ENCODE data around the gene ARHGAP27.

The ARHGAP27 gene

DNA sequence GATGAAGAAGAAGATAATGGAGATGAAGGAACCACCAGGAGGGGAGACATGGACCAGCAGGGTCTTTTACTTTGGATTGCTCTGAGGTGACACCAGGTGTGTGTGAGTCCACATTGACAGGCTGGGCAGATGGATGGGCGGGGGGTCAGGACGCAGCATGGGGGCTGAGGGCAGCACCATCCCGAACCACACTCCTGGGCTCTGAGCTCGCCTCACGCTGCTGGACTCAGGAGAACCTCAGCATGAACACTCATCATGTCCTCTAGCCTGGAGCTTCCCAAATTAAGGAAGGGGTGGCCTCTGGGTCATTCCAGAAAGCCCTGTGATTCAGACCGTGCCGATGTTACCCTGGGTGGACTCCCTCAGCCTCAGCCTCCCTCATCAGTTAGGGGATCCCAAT lies 65.5 kb downstream of the ARHGAP27 start:
- H3K27me3 Mint-ChIP-seq (ENCODE audit: low read depth, poor library complexity): peaks cover 37% of the 10 kb centered on the region
- peaks cover 36% of the 10 kb centered on the region for H3K4me1 Mint-ChIP-seq
- H3K9me3 Mint-ChIP-seq: peaks cover 8% of the 10 kb centered on the region
- no peak for DNase-seq
- TF ChIP-seq, protein P1, sequence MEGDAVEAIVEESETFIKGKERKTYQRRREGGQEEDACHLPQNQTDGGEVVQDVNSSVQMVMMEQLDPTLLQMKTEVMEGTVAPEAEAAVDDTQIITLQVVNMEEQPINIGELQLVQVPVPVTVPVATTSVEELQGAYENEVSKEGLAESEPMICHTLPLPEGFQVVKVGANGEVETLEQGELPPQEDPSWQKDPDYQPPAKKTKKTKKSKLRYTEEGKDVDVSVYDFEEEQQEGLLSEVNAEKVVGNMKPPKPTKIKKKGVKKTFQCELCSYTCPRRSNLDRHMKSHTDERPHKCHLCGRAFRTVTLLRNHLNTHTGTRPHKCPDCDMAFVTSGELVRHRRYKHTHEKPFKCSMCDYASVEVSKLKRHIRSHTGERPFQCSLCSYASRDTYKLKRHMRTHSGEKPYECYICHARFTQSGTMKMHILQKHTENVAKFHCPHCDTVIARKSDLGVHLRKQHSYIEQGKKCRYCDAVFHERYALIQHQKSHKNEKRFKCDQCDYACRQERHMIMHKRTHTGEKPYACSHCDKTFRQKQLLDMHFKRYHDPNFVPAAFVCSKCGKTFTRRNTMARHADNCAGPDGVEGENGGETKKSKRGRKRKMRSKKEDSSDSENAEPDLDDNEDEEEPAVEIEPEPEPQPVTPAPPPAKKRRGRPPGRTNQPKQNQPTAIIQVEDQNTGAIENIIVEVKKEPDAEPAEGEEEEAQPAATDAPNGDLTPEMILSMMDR (IDR thresholded peaks at IDR 0.05): no peak
- H3K36me3 Mint-ChIP-seq (ENCODE audit: low read depth): no peaks in the 10 kb centered on the region
- H3K4me3 Mint-ChIP-seq: no peak overlapping the region
- no peak overlapping the region for H3K27ac Mint-ChIP-seq

DNA sequence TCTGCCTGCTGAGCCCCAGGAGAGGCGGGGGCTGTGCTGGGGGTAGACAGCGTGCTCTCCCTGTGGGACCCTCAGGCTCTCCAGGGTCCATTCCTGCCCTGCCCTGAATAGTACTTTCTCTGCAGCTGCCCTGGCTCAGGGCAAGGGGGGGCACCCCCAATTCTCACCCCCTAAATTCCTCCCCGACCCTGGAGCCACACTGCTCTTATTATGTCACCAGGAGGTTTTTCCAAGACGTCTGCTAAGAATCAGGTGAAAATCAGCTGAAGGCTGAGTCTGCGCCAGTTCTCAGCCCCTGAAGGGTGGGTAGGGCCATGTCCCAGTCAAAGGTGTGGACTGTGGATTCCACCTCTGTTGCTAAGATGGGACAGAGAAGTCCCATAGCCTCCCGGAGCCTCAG lies 66.0 kb downstream of the ARHGAP27 start:
- H3K27me3 Mint-ChIP-seq (ENCODE audit: low read depth, poor library complexity): peaks cover 43% of the 10 kb centered on the region
- H3K4me1 Mint-ChIP-seq: peaks cover 31% of the 10 kb centered on the region
- H3K9me3 Mint-ChIP-seq: peaks cover 8% of the 10 kb centered on the region
- no peak overlapping the region for H3K4me3 Mint-ChIP-seq
- no peak overlapping the region for H3K27ac Mint-ChIP-seq
- DNase-seq: no peak
- TF ChIP-seq, protein P1 (IDR thresholded peaks at IDR 0.05): no peak
- no peaks in the 10 kb centered on the region for H3K36me3 Mint-ChIP-seq (ENCODE audit: low read depth)

DNA sequence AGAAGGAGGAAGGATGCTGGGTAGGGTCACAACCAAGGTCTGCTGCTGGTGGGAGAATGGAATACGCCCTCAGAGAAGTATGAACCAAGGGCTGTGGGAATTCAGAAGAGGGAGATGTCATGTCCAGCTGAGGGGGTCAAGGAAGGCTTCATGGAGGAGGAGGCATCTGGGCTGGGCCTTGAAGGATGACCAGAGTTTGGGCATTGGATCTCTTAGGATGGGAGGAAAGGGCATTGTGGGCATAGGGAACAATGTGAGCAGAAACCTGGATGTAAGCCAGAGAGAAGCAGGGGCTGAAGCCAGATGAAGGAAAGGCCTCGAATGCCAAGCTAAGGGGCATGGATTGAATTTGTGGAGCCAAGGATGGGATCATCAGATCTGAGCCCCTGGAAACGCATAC lies 66.6 kb downstream of the ARHGAP27 start:
- no peaks in the 10 kb centered on the region for H3K36me3 Mint-ChIP-seq (ENCODE audit: low read depth)
- peaks cover 43% of the 10 kb centered on the region for H3K27me3 Mint-ChIP-seq (ENCODE audit: low read depth, poor library complexity)
- DNase-seq: no peak
- H3K4me1 Mint-ChIP-seq: peaks cover 26% of the 10 kb centered on the region
- peaks cover 8% of the 10 kb centered on the region for H3K9me3 Mint-ChIP-seq
- no peak overlapping the region for H3K4me3 Mint-ChIP-seq
- H3K27ac Mint-ChIP-seq: peak overlapping the region; percentile 38
- TF ChIP-seq, protein P1 (IDR thresholded peaks at IDR 0.05): no peak

DNA sequence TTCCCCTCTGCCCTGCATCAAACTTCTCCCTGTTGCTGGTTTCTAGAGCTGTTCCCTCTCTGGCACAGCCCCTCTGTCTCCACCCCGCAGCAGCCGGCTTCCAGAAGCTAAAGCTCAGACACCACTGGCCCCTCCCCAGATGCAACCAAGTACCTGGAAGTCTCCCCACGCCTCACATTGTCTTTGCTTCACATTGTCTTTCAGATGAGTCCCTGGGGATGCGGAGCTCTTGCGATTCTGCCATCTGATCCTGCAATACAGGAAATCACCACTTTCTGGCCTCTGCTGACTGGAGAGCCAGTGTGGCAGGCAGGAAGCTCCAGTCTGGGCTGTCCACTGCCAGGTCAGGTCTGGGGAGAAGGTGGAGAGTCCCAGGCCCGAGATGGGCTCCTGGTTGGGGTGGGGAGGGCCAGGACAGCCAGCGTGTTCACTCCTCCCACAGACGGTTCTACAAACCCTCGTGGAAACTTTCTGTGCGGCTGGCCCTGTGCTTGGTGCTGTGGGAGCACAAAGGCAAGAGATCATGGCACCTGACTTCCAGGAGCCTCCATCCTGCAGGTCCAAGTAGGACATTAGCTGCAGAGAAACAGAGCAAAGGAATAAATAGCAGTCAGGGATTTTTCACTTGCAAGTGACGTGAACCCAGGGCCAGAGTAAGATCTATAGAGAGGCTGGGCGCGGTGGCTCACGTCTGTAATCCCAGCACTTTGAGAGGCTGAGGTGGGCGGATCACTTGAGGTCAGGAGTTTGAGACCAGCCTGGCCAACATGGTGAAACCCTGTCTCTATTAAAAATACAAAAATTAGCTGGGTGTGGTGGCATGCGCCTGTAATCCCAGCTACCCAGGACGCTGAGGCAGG lies 67.9 kb downstream of the ARHGAP27 start:
- H3K4me1 Mint-ChIP-seq: peaks cover 21% of the 10 kb centered on the region
- no peak overlapping the region for H3K4me3 Mint-ChIP-seq
- H3K27ac Mint-ChIP-seq: peak overlapping the region; percentile 36
- peaks cover 37% of the 10 kb centered on the region for H3K27me3 Mint-ChIP-seq (ENCODE audit: low read depth, poor library complexity)
- H3K36me3 Mint-ChIP-seq (ENCODE audit: low read depth): no peaks in the 10 kb centered on the region
- H3K9me3 Mint-ChIP-seq: peaks cover 8% of the 10 kb centered on the region
- peak; percentile 17 for DNase-seq
- TF ChIP-seq, protein P1 (IDR thresholded peaks at IDR 0.05): no peak

DNA sequence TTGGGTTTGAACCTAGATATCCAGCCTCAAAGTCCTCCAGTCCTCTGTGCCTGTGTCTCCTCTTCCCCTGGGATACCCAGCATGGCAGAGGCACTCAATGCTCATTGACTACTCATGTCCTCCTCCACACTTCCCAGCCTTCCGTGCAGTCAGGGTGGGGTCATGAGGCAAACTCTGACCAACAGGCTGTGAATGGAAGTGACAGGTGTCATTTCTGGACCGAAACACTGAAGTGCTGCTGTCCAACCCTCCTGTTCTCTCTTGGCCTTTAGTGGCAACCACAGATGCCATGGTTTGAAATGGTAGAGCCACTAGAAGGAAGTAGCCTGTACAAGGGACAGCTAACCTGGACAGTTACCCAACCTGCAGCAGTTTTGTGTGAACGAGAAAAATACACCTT lies 69.2 kb downstream of the ARHGAP27 start:
- peaks cover 21% of the 10 kb centered on the region for H3K4me1 Mint-ChIP-seq
- H3K27ac Mint-ChIP-seq: no peak overlapping the region
- H3K4me3 Mint-ChIP-seq: no peak overlapping the region
- peaks cover 31% of the 10 kb centered on the region for H3K27me3 Mint-ChIP-seq (ENCODE audit: low read depth, poor library complexity)
- TF ChIP-seq, protein P1 (IDR thresholded peaks at IDR 0.05): no peak
- no peaks in the 10 kb centered on the region for H3K36me3 Mint-ChIP-seq (ENCODE audit: low read depth)
- H3K9me3 Mint-ChIP-seq: peaks cover 8% of the 10 kb centered on the region
- DNase-seq: no peak

DNA sequence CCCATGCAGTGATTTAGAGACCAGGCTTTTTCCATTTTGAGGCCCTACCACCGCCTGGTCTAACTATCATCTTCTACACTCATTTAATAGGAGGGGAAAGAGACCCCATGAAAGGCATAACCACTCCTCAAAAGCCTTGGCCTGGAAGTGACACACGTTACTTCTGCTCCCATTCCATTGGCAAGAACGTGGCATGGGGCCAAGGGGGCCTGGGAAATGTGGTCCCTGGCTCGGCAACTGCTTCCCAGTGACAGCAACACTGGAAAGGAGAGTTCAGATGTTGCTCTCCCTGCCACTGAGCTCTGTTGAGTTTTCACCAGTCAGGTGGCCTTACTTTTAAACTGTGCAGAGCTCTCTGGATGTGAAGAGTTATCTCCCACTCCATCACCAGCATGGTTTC lies 70.7 kb downstream of the ARHGAP27 start:
- Mint-ChIP-seq H3K27ac (no peak overlapping the region), H3K4me1 (peaks cover 17% of the 10 kb centered on the region), H3K27me3 (ENCODE audit: low read depth, poor library complexity) (peaks cover 35% of the 10 kb centered on the region), H3K4me3 (no peak overlapping the region), H3K9me3 (peaks cover 8% of the 10 kb centered on the region), H3K36me3 (ENCODE audit: low read depth) (no peaks in the 10 kb centered on the region)
- TF ChIP-seq, protein P1 (IDR thresholded peaks at IDR 0.05): no peak
- DNase-seq: no peak
